ENCODE measurements around the gene NPC1L1. TPM values are rescaled to one million over a fixed set of nuclear protein-coding genes. Genes with fewer than 3 reads are reported as not detected.

NPC1L1 gene, protein sequence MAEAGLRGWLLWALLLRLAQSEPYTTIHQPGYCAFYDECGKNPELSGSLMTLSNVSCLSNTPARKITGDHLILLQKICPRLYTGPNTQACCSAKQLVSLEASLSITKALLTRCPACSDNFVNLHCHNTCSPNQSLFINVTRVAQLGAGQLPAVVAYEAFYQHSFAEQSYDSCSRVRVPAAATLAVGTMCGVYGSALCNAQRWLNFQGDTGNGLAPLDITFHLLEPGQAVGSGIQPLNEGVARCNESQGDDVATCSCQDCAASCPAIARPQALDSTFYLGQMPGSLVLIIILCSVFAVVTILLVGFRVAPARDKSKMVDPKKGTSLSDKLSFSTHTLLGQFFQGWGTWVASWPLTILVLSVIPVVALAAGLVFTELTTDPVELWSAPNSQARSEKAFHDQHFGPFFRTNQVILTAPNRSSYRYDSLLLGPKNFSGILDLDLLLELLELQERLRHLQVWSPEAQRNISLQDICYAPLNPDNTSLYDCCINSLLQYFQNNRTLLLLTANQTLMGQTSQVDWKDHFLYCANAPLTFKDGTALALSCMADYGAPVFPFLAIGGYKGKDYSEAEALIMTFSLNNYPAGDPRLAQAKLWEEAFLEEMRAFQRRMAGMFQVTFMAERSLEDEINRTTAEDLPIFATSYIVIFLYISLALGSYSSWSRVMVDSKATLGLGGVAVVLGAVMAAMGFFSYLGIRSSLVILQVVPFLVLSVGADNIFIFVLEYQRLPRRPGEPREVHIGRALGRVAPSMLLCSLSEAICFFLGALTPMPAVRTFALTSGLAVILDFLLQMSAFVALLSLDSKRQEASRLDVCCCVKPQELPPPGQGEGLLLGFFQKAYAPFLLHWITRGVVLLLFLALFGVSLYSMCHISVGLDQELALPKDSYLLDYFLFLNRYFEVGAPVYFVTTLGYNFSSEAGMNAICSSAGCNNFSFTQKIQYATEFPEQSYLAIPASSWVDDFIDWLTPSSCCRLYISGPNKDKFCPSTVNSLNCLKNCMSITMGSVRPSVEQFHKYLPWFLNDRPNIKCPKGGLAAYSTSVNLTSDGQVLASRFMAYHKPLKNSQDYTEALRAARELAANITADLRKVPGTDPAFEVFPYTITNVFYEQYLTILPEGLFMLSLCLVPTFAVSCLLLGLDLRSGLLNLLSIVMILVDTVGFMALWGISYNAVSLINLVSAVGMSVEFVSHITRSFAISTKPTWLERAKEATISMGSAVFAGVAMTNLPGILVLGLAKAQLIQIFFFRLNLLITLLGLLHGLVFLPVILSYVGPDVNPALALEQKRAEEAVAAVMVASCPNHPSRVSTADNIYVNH (N-terminal part only)
- total RNA-seq (under 1 TPM in 4 of 5 experiments, not detected in 1; 0.11 to 0.32 (median 0.21) TPM), polyA plus RNA-seq (not detected), total RNA-seq (not detected)

DNA sequence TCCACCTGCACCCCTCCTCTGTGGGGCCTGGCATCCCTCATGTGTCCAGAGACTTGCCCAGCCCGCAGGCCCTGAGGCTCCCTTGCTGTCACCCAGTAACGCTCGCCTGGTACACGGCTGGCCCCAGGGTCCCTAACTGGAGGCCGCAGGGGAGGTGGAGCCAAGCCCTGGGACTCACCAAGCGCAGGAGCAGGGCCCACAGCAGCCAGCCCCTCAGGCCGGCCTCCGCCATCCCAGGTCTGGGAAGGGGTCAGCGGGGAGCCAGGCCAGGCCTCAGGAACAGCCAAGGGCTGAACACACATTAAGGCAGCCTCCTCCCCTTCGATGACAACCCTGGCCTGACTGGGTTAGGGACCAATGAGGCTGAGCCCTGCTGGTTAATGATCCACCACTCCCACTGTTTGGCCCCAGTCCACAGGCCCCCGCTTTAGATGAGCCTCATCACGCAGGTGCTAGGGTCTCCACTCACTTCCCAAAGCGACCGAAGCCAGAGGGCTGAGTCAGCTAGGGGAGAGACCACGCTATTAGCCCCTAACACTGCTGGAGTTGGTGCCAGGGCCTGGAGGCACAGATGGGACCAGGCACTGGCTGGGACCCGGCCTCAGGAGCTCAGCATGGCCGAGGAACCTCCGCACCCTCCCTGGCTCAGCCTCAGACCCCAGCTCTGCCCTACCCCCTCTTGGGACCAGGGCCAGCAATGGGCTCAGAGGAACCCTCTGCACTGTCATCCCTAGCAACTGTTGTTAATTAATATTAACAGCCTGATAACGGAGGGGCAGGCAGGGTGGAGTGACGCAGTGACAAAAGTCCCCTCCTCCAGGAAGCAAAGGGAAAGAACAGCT lies at the start of gene NPC1L1:
Gene NPC1L1 (minus strand): TSS at position 303 of the 842 bp plus-strand sequence. CDS start 71 bp downstream, at position 232.
- intact Hi-C loops (cut with micrococcal nuclease) = no loop called here
- no peaks in the 10 kb centered on the region for H3K27me3 ChIP-seq (ENCODE audit: control insufficient read depth in 2 of 2, insufficient read depth in 2 of 2, low read length in 2 of 2)
- no peak for DNase-seq
- no peak within 1 kb of the TSS for H3K27ac ChIP-seq (ENCODE audit: low read depth, low read length)
- no peak within 1 kb of the TSS for H3K4me3 ChIP-seq (ENCODE audit: low read length)
- H3K36me3 ChIP-seq (ENCODE audit: control insufficient read depth in 2 of 3, insufficient read depth in 3 of 3, low read length in 3 of 3) = no peaks in the 10 kb centered on the region
- no peaks in the 10 kb centered on the region for H3K27me3 Mint-ChIP-seq
- H3K9me3 Mint-ChIP-seq = peaks cover 0 to 2% (median 0%) of the 10 kb centered on the region in 11 donors
- H3K9me3 ChIP-seq (ENCODE audit: control insufficient read depth in 2 of 3, low read length in 3 of 3) = no peaks in the 10 kb centered on the region
- no peaks in the 10 kb centered on the region for H3K36me3 Mint-ChIP-seq
- no peak within 1 kb of the TSS for H3K27ac Mint-ChIP-seq
- ATAC-seq = no peak
- H3K4me1 ChIP-seq (ENCODE audit: control insufficient read depth in 2 of 2, insufficient read depth in 2 of 2, low read length in 2 of 2) = no peaks in the 10 kb centered on the region
- ChIA-PET CTCF (no interaction called here), POLR2A (no interaction called here)
- no peak within 1 kb of the TSS for H3K4me3 Mint-ChIP-seq
- H3K4me1 Mint-ChIP-seq = peaks cover 0 to 2% (median 0%) of the 10 kb centered on the region in 7 donors

DNA sequence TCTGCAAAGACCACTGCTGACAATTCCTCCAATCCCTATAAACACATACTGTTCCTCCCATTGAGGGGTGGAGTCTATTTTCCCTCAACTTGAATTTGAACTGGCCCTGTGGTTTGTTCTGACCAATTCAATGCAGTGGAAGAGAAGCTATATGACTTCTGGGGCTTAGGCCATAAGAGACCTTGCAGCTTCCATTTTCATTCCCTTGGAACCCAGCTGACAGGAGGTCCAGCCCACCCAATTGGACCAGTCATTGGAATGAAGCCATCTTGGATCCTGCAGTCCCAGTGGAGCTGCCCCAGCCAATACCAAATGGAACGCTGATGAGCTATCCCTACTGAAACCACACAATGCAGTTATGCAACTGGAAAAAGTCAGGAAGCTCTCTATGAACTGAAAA lies 49.8 kb upstream of the NPC1L1 start:
- H3K9me3 ChIP-seq (ENCODE audit: control insufficient read depth in 2 of 3, low read length in 3 of 3) = no peaks in the 10 kb centered on the region
- ChIA-PET CTCF (interaction anchor here (1.1 to 1.4 kb wide), 3 partner anchors 12 to 331 kb away, joined by 3 to 7 read pairs (median 6); no protein-coding TSS in a partner anchor), POLR2A (interaction anchor here (0.7 kb wide), 1 partner anchor 8 kb away, joined by 3 read pairs; no protein-coding TSS in a partner anchor)
- no peak overlapping the region for H3K4me3 ChIP-seq (ENCODE audit: low read length)
- DNase-seq = no peak
- no peak overlapping the region for H3K4me3 Mint-ChIP-seq
- H3K4me1 Mint-ChIP-seq = peaks cover 0 to 10% (median 6%) of the 10 kb centered on the region in 7 donors
- intact Hi-C loops (cut with micrococcal nuclease) = no loop called here
- H3K27ac ChIP-seq (ENCODE audit: low read depth, low read length) = no peak overlapping the region
- ATAC-seq = no peak
- H3K27ac Mint-ChIP-seq = no peak overlapping the region
- H3K9me3 Mint-ChIP-seq = no peaks in the 10 kb centered on the region
- peaks cover 0 to 3% of the 10 kb centered on the region in 2 donors for H3K4me1 ChIP-seq (ENCODE audit: control insufficient read depth in 2 of 2, insufficient read depth in 2 of 2, low read length in 2 of 2)
- no peaks in the 10 kb centered on the region for H3K36me3 Mint-ChIP-seq
- no peaks in the 10 kb centered on the region for H3K27me3 ChIP-seq (ENCODE audit: control insufficient read depth in 2 of 2, insufficient read depth in 2 of 2, low read length in 2 of 2)
- peaks cover 0 to 9% (median 0%) of the 10 kb centered on the region in 5 donors for H3K27me3 Mint-ChIP-seq
- H3K36me3 ChIP-seq (ENCODE audit: control insufficient read depth in 2 of 3, insufficient read depth in 3 of 3, low read length in 3 of 3) = no peaks in the 10 kb centered on the region

DNA sequence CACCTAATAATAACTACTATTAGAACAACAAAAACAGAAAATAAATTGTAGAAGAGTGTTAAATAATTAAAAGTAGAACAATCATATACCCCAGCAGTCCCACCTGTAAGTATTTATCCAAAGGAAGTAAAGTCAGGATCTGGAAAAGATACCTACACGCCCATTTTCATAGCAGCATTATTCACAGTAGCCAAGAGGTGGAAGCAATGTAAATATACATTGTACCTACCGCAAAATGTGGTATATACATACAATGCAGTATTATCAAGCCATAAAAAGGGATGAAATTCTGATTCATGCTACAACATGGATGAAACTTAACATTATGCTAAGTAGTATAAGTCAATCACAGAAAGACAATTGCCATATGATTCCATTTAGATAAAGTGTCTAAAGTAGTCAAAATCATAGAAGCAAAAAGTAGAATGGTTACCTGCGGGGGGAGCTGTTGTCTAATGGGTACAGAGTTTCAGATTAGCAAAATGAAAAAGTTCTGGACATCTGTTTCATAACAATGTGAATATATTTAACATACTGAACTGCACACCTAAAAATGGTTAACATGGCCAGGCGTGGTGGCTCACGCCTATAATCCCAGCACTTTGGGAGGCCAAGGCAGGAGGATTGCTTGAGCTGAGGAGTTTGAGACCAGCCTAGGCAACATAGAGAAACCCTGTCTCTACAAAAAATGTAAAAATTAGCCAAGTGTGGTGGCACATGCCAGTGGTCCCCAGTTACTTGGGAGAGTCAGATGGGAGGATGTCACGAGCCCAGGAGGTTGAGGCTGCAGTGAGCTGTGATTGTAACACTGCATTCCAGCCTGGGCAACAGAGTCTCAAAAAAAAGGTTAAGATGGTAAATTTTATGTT lies 46.9 kb upstream of the NPC1L1 start:
- intact Hi-C loops (cut with micrococcal nuclease) = loop anchor here (1.0 to 5.0 kb wide), 9 partner anchors 51 to 548 kb away; partner anchors contain the start of gene CCM2 (in 1 of the 2)
- Histone ChIP-seq H3K36me3 (ENCODE audit: control insufficient read depth in 2 of 3, insufficient read depth in 3 of 3, low read length in 3 of 3) (no peaks in the 10 kb centered on the region), H3K27me3 (ENCODE audit: control insufficient read depth in 2 of 2, insufficient read depth in 2 of 2, low read length in 2 of 2) (no peaks in the 10 kb centered on the region), H3K4me3 (ENCODE audit: low read length) (no peak overlapping the region), H3K4me1 (ENCODE audit: control insufficient read depth in 2 of 2, insufficient read depth in 2 of 2, low read length in 2 of 2) (peaks cover 0 to 4% of the 10 kb centered on the region in 2 donors), H3K9me3 (ENCODE audit: control insufficient read depth in 2 of 3, low read length in 3 of 3) (no peaks in the 10 kb centered on the region), H3K27ac (ENCODE audit: low read depth, low read length) (no peak overlapping the region)
- DNase-seq (peak in 7 of 9 donors; percentile 35 to 63 (median 60)), ATAC-seq (peak; percentile 90)
- Mint-ChIP-seq H3K4me1 (peaks cover 0 to 18% (median 6%) of the 10 kb centered on the region in 7 donors), H3K4me3 (no peak overlapping the region), H3K27ac (peak overlapping the region in 3 of 9 donors; percentile 6 to 71 (median 25)), H3K9me3 (no peaks in the 10 kb centered on the region), H3K36me3 (no peaks in the 10 kb centered on the region), H3K27me3 (peaks cover 0 to 9% (median 0%) of the 10 kb centered on the region in 5 donors)
- ChIA-PET CTCF (interaction anchor here (0.6 to 1.3 kb wide), 5 partner anchors 15 to 334 kb away, joined by 3 to 8 read pairs (median 3); partner anchors contain the start of gene H2AZ2), POLR2A (interaction anchor here (0.8 to 1.5 kb wide), 3 partner anchors 14 to 297 kb away, joined by 3 to 14 read pairs (median 4); partner anchors contain the start of genes DDX56 and H2AZ2)

DNA sequence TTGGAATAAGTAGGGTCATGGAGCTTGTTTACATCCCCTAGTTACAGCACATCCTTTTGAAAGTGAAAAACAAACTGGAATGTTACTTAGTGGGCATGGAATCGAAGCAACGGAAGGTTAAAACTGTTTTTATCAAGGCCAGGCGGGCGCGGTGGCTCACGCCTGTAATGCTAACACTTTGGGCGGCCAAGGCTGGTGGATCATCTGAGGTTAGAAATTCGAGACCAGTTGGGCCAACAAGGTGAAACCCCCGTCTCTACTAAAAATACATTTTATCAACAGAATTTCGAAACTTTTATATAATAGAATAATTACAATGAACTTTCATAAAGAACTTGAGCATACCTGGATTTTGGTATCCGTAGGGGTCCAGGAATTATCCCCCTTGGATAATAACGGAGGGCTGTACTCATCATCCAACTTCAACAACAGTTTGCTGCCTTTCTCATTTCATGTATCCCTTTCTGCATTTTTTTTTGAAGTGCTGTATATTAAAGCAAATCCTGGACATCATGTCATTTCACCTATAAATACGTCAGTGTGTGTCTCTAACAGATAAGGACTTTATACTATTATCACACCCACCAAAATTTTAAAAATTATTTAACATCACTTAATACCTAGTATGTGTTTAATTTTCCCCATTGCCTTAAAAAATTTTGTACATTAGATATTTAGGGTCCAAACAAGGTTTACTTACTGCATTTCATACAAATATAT lies 42.2 kb upstream of the NPC1L1 start:
- H3K9me3 ChIP-seq (ENCODE audit: control insufficient read depth in 2 of 3, low read length in 3 of 3) = no peaks in the 10 kb centered on the region
- DNase-seq (no peak), ATAC-seq (no peak)
- H3K27ac Mint-ChIP-seq = peak overlapping the region; percentile 95 to 99 (median 98)
- H3K4me1 Mint-ChIP-seq = peaks cover 13 to 51% (median 39%) of the 10 kb centered on the region in 7 donors
- H3K4me3 ChIP-seq (ENCODE audit: low read length) = no peak overlapping the region
- CTCF ChIA-PET = interaction anchor here (0.6 to 0.8 kb wide), 2 partner anchors 19 to 22 kb away, joined by 3 read pairs; no protein-coding TSS in a partner anchor
- H3K4me3 Mint-ChIP-seq = peak overlapping the region; percentile 86 to 97 (median 92)
- peaks cover 14 to 21% of the 10 kb centered on the region in 2 donors for H3K4me1 ChIP-seq (ENCODE audit: control insufficient read depth in 2 of 2, insufficient read depth in 2 of 2, low read length in 2 of 2)
- H3K9me3 Mint-ChIP-seq = peaks cover 0 to 4% (median 0%) of the 10 kb centered on the region in 11 donors
- peaks cover 5 to 18% (median 13%) of the 10 kb centered on the region in 5 donors for H3K36me3 Mint-ChIP-seq
- peaks cover 3 to 19% (median 18%) of the 10 kb centered on the region in 3 experiments for H3K36me3 ChIP-seq (ENCODE audit: control insufficient read depth in 2 of 3, insufficient read depth in 3 of 3, low read length in 3 of 3)
- peaks cover 0 to 12% (median 0%) of the 10 kb centered on the region in 5 donors for H3K27me3 Mint-ChIP-seq
- POLR2A ChIA-PET = interaction anchor here (0.7 to 4.7 kb wide), 13 partner anchors 8 to 330 kb away, joined by 3 to 53 read pairs (median 12); partner anchors contain the start of genes DDX56, H2AZ2, NUDCD3 and OGDH
- intact Hi-C loops (cut with micrococcal nuclease) = loop anchor here (2.0 to 5.0 kb wide), 7 partner anchors 167 to 553 kb away; partner anchors contain the start of genes MYO1G (in 2 of the 2), POLD2 (in 1 of the 2) and YKT6 (in 1 of the 2)
- H3K27me3 ChIP-seq (ENCODE audit: control insufficient read depth in 2 of 2, insufficient read depth in 2 of 2, low read length in 2 of 2) = no peaks in the 10 kb centered on the region
- H3K27ac ChIP-seq (ENCODE audit: low read depth, low read length) = peak overlapping the region; percentile 90

All from naive thymus-derived CD4-positive, alpha-beta T cell (primary cell).